Retinal pigment epithelial cell (primary cell): ENCODE data around the gene ITFG1.

Experiments
- DNase-seq: peaks from one replicate; pipeline ENCODE4 v3.0.0-alpha.2; 2010; ENCODE audit warnings: low read depth
- H3K4me3 ChIP-seq: 2 replicates; pipeline ENCODE4 v1.5.1; 2011; ENCODE audit warnings: mild to moderate bottlenecking, low read length, control low read depth, moderate library complexity
- TF ChIP-seq, protein P1 (sequence below): conservative IDR thresholded peaks from 2 replicates; pipeline ENCODE4 v1.5.1; 2011; ENCODE audit warnings: low read depth, low read length, control low read depth, inconsistent platforms

ITFG1 gene

DNA sequence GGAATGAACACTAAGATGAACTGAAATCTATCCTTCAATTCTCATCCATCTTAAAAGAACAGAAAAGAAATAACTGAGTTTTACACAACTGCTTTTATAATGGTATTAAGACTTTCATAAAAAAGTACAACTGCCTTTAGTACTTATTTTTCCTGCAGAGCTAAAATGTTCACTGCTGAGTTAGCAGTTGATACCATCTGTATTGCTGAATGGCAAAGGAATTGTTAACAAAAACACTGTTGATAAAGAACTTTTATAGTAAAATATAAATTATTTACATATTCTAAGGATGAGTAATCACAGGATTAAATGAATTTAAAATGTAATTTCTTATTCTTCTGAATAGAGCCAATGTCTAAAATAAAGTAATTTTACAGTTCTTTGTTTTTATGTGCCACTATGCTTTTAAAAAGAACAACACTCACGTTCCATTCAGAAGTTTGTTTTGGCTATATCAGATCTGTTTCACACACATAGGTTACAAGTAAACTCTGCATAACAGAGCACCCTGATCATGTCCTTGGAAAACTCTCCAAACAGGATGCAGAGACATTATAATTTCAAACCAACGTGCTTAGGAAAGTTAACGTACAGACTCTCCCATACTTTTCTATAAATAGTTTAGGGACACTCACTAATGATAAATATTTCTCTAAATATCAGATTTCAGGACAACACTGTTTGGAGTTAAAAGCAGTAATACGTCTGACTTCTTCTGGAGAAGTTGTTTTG lies 151.1 kb downstream of the ITFG1 start:
- DNase-seq: no peak
- no peak overlapping the region for H3K4me3 ChIP-seq
- TF ChIP-seq, protein P1, sequence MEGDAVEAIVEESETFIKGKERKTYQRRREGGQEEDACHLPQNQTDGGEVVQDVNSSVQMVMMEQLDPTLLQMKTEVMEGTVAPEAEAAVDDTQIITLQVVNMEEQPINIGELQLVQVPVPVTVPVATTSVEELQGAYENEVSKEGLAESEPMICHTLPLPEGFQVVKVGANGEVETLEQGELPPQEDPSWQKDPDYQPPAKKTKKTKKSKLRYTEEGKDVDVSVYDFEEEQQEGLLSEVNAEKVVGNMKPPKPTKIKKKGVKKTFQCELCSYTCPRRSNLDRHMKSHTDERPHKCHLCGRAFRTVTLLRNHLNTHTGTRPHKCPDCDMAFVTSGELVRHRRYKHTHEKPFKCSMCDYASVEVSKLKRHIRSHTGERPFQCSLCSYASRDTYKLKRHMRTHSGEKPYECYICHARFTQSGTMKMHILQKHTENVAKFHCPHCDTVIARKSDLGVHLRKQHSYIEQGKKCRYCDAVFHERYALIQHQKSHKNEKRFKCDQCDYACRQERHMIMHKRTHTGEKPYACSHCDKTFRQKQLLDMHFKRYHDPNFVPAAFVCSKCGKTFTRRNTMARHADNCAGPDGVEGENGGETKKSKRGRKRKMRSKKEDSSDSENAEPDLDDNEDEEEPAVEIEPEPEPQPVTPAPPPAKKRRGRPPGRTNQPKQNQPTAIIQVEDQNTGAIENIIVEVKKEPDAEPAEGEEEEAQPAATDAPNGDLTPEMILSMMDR: no peak

DNA sequence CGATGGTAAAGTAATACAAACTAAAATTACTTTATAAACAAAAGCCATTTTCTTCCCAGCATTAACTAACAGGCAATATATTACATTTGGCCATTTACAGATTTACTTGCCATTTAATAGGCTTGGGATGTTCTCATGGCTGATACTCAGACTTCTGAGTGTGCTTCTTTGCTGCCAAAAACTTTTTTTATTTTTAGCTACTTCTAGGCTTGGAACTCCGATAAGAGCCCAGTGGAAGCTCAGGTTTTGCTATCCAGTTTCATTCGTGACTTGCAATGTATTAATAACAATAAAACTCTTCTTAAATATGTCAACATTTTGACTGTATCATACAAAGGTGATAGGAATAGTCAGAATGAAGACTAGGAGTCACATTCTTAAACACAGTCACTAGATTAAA lies 152.3 kb downstream of the ITFG1 start:
- TF ChIP-seq, protein P1: no peak
- no peak overlapping the region for H3K4me3 ChIP-seq
- DNase-seq: no peak

DNA sequence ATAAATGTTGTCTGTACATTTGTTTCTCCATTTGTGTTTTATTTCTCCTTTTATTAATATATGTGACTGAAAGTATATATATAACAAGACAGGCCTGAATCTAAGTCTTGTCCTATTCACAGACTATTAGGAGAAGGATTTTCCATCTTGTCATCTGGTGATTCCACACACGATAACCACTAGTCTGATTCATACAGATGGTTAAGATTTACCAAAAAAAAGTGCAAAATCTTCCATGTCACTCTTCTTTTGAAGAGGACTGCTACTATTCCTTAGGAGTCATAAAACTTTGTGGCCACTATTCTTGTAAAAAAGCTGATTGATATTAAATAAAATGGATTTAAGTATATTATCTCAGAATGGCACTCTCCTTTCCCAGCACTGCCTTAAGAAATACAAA lies 156.3 kb downstream of the ITFG1 start:
- DNase-seq: no peak
- TF ChIP-seq, protein P1: no peak
- H3K4me3 ChIP-seq: no peak overlapping the region

DNA sequence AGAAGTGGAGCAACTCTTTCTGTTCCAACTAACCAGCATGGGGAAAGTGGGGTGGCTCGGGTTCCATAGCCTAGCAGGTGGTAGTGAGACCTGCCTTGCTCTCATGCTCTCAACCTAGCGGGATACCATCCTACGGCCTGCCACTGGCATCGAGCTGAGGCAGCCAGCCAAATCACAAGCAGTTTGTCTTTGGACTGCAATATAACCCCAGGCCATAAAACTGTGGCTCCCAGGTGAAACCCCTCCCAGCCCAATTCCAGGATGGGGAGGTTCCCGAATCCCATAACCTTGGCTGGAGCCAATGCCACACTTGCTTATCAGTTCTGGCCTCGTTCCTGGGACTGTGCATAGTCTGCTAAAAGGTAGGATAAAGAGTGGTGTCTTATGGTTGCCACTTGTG lies 161.3 kb downstream of the ITFG1 start:
- TF ChIP-seq, protein P1: no peak
- no peak for DNase-seq
- no peak overlapping the region for H3K4me3 ChIP-seq

DNA sequence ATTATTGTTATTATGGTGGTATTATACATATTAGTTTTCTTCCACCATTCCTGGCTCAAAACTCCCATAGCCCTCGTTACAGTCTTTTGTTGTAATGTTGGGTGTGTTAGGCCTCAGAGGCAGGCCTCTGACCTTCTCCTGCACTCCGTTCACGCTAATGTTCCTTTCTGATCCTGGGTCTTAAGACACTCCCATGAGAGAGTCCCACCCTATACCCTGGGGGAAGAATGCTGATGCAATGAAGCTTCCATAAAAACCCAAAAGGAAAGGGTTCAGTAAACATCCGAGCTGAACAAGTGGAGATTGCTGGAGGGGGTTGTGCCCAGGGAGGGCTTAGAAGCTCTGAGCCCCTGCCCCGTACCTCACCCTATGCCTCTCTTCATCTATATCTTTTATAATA lies 175.9 kb downstream of the ITFG1 start:
- no peak for DNase-seq
- TF ChIP-seq, protein P1: no peak
- no peak overlapping the region for H3K4me3 ChIP-seq

DNA sequence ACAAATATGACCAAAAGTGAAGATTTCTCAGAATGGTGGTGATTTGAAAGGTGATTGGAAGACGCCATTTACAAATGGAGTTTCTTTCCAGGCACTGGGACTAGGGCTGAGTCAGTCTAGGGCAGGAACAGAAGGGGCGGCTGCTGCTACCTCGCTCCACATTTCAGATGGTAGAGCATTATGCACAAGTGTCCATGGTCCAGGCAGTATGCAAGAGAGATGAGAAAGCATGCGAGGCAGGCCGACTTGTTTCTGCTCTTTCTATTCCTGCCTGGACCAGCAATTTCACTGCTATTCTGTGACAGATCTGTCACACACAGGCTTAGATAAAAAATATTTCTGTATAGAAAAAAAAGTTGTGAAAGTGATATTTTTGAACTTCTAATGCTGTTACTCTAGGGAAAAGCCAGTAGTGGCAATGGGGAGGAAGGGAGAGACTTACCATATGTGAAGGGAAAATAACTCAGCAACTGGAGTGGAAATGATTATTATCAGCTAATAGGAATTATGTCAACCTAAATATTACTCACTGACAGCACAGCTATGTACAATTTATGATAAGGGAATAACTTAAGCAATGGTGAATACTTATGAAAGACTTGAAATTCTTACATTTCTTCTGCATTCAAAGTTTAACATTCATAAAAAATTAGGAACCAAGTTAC lies 182.4 kb downstream of the ITFG1 start:
- no peak overlapping the region for H3K4me3 ChIP-seq
- TF ChIP-seq, protein P1: no peak
- peak; percentile 58 for DNase-seq

DNA sequence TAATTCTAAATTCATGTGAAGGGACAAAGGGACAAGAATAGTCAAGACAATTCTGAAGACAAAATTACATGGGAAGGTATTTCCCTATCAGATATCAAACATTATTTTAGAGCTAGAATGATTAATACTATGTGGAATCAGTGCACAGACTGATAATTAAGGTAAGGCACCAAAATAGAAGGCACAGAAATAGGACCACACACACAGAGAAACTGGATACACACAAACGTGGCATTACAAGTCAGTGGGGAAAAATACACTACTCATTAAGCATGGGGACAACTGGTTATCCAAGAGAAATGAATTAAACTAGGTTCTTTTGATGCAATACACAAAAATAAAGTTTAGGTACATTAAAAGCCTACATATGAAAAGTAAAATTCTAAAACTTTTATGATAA lies 184.3 kb downstream of the ITFG1 start:
- TF ChIP-seq, protein P1: no peak
- no peak overlapping the region for H3K4me3 ChIP-seq
- no peak for DNase-seq
